SK-N-MC (cell line): ENCODE measurements around the gene KCNB1.

Experiments used
- DNase-seq: peaks from one replicate; pipeline ENCODE4 v3.0.0-alpha.2; 2011; ENCODE audit warnings: low read depth, low spot score
- H3K27ac ChIP-seq: fragments of 200-600 bp; sonication (generic); 2 replicates; pipeline ENCODE4 v1.5.1; 2016; ENCODE audit warnings: mixed run types
- H3K36me3 ChIP-seq: fragments of 200-600 bp; sonication (generic); 2 replicates; pipeline ENCODE4 v1.6.1; 2017; ENCODE audit warnings: antibody characterized with exemption, low read length, mixed read lengths; ENCODE audit not compliant: insufficient read depth
- H3K4me3 ChIP-seq: fragments of 200-600 bp; sonication (generic); 2 replicates; pipeline ENCODE4 v1.5.1; 2016
- H3K9ac ChIP-seq: fragments of 200-600 bp; sonication (generic); 2 replicates; pipeline ENCODE4 v1.8.0; 2017; ENCODE audit warnings: mixed run types, mixed read lengths; ENCODE audit not compliant: insufficient read length
- H3K9me3 ChIP-seq: fragments of 200-600 bp; sonication (generic); 2 replicates; pipeline ENCODE4 v1.6.1; 2017; ENCODE audit warnings: low read depth, mild to moderate bottlenecking, antibody characterized with exemption, low read length, moderate library complexity, mixed read lengths
- EZH2 ChIP-seq: fragments of 200-600 bp; sonication (generic); IDR thresholded peaks from one replicate; pipeline ENCODE4 v1.6.1; 2017; ENCODE audit warnings: antibody characterized with exemption
- FOXP2 ChIP-seq: optimal IDR thresholded peaks from 2 replicates; pipeline ENCODE3; 2011; ENCODE audit warnings: mild to moderate bottlenecking, moderate library complexity; ENCODE audit not compliant: insufficient read depth; ENCODE audit errors: extremely low read length, control extremely low read depth
- POLR2AphosphoS5 ChIP-seq: IDR thresholded peaks from 2 replicates; pipeline ENCODE4 v1.6.1; 2012; ENCODE audit warnings: mild to moderate bottlenecking, low read depth, low read length, borderline replicate concordance

KCNB1 gene

GRCh38 chr20:49431329-49431728 is 51.1 kb downstream of the KCNB1 start:
- no peak overlapping the region for H3K27ac ChIP-seq
- no peaks in the 10 kb centered on the region for H3K36me3 ChIP-seq
- no peak overlapping the region for H3K4me3 ChIP-seq
- no peak overlapping the region for H3K9ac ChIP-seq
- no peaks in the 10 kb centered on the region for H3K9me3 ChIP-seq
- TF ChIP-seq EZH2 (no peak), FOXP2 (no peak), POLR2AphosphoS5 (no peak)
- no peak for DNase-seq

- DNase-seq: no peak
Observed at GRCh38 chr20:49430320-49430719, 52.1 kb downstream of the KCNB1 start.

GRCh38 chr20:49427751-49428518 is 54.5 kb downstream of the KCNB1 start:
- no peak for DNase-seq

More at GRCh38 chr20:49430320-49430719, 52.1 kb downstream of the KCNB1 start:
- Histone ChIP-seq H3K27ac (no peak overlapping the region), H3K4me3 (no peak overlapping the region), H3K9me3 (no peaks in the 10 kb centered on the region), H3K36me3 (no peaks in the 10 kb centered on the region), H3K9ac (no peak overlapping the region)
- TF ChIP-seq POLR2AphosphoS5 (no peak), FOXP2 (no peak), EZH2 (no peak)

GRCh38 chr20:49426873-49427272 is 55.6 kb downstream of the KCNB1 start:
- no peak overlapping the region for H3K9ac ChIP-seq
- no peak overlapping the region for H3K27ac ChIP-seq
- DNase-seq: no peak
- no peaks in the 10 kb centered on the region for H3K9me3 ChIP-seq
- H3K4me3 ChIP-seq: no peak overlapping the region
- TF ChIP-seq EZH2 (no peak), FOXP2 (no peak), POLR2AphosphoS5 (no peak)
- no peaks in the 10 kb centered on the region for H3K36me3 ChIP-seq

More at GRCh38 chr20:49427751-49428518, 54.5 kb downstream of the KCNB1 start:
- H3K36me3 ChIP-seq: no peaks in the 10 kb centered on the region
- no peak for TF ChIP-seq EZH2
- no peak for TF ChIP-seq FOXP2
- TF ChIP-seq POLR2AphosphoS5: no peak
- H3K4me3 ChIP-seq: no peak overlapping the region
- no peaks in the 10 kb centered on the region for H3K9me3 ChIP-seq
- no peak overlapping the region for H3K27ac ChIP-seq
- H3K9ac ChIP-seq: no peak overlapping the region

GRCh38 chr20:49426395-49426794 is 56.1 kb downstream of the KCNB1 start:
- no peak overlapping the region for H3K4me3 ChIP-seq
- no peak overlapping the region for H3K27ac ChIP-seq
- no peak overlapping the region for H3K9ac ChIP-seq
- no peak for TF ChIP-seq EZH2
- TF ChIP-seq POLR2AphosphoS5: no peak
- TF ChIP-seq FOXP2: no peak
- H3K36me3 ChIP-seq: no peaks in the 10 kb centered on the region
- H3K9me3 ChIP-seq: no peaks in the 10 kb centered on the region
- DNase-seq: no peak

- no peaks in the 10 kb centered on the region for H3K9me3 ChIP-seq
- DNase-seq: no peak
- TF ChIP-seq FOXP2 (no peak), EZH2 (no peak), POLR2AphosphoS5 (no peak)
- H3K36me3 ChIP-seq: no peaks in the 10 kb centered on the region
- no peak overlapping the region for H3K9ac ChIP-seq
- H3K27ac ChIP-seq: no peak overlapping the region
- H3K4me3 ChIP-seq: no peak overlapping the region
Observed at GRCh38 chr20:49424536-49424935, 57.9 kb downstream of the KCNB1 start.

GRCh38 chr20:49422161-49422560 is 60.3 kb downstream of the KCNB1 start:
- Histone ChIP-seq H3K36me3 (no peaks in the 10 kb centered on the region), H3K27ac (no peak overlapping the region), H3K9me3 (no peaks in the 10 kb centered on the region), H3K9ac (no peak overlapping the region), H3K4me3 (no peak overlapping the region)
- TF ChIP-seq FOXP2: no peak
- no peak for TF ChIP-seq POLR2AphosphoS5
- DNase-seq: no peak

- H3K36me3 ChIP-seq: no peaks in the 10 kb centered on the region
- no peaks in the 10 kb centered on the region for H3K9me3 ChIP-seq
- H3K27ac ChIP-seq: no peak overlapping the region
- no peak overlapping the region for H3K9ac ChIP-seq
- H3K4me3 ChIP-seq: no peak overlapping the region
- no peak for TF ChIP-seq POLR2AphosphoS5
- TF ChIP-seq EZH2: no peak
- no peak for TF ChIP-seq FOXP2
- no peak for DNase-seq
Observed at GRCh38 chr20:49420811-49421295, 61.6 kb downstream of the KCNB1 start.

- H3K9me3 ChIP-seq: no peaks in the 10 kb centered on the region
Observed at GRCh38 chr20:49420292-49420691, 62.2 kb downstream of the KCNB1 start.

More at GRCh38 chr20:49420292-49420691, 62.2 kb downstream of the KCNB1 start:
- no peak overlapping the region for H3K4me3 ChIP-seq
- no peak overlapping the region for H3K9ac ChIP-seq
- no peak overlapping the region for H3K27ac ChIP-seq
- DNase-seq: no peak
- H3K36me3 ChIP-seq: no peaks in the 10 kb centered on the region
- no peak for TF ChIP-seq EZH2
- no peak for TF ChIP-seq FOXP2
- TF ChIP-seq POLR2AphosphoS5: no peak
